Measurements from ENCODE around the gene GPI.

The GPI gene

DNA sequence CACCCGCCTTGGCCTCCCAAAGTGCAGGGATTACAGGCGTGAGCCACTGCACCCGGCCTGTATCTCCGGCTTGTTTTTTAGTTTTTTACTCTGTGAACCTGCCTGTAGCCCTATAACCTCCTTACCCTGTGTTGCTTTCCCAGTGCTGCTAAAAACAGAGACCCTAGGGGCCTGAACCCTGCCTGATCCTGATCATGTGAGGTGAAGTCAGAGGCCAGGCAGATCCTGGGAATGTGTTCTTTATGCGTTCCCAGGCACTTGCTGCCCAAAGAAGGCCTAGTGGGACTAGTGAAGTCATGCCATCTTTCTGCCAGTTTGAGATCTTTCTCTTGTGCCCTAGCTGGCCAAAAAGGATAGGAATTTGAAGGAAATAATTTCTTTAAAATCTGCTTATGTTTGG, 67.8 kb downstream of the GPI start:
- H3K27ac ChIP-seq (replicated peaks) = no peak overlapping the region
- TF ChIP-seq, protein P1, sequence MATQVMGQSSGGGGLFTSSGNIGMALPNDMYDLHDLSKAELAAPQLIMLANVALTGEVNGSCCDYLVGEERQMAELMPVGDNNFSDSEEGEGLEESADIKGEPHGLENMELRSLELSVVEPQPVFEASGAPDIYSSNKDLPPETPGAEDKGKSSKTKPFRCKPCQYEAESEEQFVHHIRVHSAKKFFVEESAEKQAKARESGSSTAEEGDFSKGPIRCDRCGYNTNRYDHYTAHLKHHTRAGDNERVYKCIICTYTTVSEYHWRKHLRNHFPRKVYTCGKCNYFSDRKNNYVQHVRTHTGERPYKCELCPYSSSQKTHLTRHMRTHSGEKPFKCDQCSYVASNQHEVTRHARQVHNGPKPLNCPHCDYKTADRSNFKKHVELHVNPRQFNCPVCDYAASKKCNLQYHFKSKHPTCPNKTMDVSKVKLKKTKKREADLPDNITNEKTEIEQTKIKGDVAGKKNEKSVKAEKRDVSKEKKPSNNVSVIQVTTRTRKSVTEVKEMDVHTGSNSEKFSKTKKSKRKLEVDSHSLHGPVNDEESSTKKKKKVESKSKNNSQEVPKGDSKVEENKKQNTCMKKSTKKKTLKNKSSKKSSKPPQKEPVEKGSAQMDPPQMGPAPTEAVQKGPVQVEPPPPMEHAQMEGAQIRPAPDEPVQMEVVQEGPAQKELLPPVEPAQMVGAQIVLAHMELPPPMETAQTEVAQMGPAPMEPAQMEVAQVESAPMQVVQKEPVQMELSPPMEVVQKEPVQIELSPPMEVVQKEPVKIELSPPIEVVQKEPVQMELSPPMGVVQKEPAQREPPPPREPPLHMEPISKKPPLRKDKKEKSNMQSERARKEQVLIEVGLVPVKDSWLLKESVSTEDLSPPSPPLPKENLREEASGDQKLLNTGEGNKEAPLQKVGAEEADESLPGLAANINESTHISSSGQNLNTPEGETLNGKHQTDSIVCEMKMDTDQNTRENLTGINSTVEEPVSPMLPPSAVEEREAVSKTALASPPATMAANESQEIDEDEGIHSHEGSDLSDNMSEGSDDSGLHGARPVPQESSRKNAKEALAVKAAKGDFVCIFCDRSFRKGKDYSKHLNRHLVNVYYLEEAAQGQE (IDR thresholded peaks at IDR 0.05; ENCODE audit: insufficient replicate concordance, low read depth) = no peak
- TF ChIP-seq SPI1 (IDR thresholded peaks at IDR 0.05; ENCODE audit: borderline replicate concordance, low read depth) (no peak), GABPA (IDR thresholded peaks at IDR 0.05; ENCODE audit: low read depth) (no peak), POLR2AphosphoS5 (IDR thresholded peaks at IDR 0.05; ENCODE audit: low read depth) (no peak)
- TF ChIP-seq, protein P2, sequence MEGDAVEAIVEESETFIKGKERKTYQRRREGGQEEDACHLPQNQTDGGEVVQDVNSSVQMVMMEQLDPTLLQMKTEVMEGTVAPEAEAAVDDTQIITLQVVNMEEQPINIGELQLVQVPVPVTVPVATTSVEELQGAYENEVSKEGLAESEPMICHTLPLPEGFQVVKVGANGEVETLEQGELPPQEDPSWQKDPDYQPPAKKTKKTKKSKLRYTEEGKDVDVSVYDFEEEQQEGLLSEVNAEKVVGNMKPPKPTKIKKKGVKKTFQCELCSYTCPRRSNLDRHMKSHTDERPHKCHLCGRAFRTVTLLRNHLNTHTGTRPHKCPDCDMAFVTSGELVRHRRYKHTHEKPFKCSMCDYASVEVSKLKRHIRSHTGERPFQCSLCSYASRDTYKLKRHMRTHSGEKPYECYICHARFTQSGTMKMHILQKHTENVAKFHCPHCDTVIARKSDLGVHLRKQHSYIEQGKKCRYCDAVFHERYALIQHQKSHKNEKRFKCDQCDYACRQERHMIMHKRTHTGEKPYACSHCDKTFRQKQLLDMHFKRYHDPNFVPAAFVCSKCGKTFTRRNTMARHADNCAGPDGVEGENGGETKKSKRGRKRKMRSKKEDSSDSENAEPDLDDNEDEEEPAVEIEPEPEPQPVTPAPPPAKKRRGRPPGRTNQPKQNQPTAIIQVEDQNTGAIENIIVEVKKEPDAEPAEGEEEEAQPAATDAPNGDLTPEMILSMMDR (IDR thresholded peaks at IDR 0.05; ENCODE audit: insufficient read depth, low read length) = no peak
- no peak for DNase-seq (ENCODE audit: low read depth in 1 of 2, low spot score in 1 of 2)
- no peaks in the 10 kb centered on the region for H3K27me3 ChIP-seq (ENCODE audit: insufficient read depth, poor library complexity, severe bottlenecking)
- H3K4me3 ChIP-seq (replicated peaks; ENCODE audit: insufficient read depth, low read length) = no peak overlapping the region

DNA sequence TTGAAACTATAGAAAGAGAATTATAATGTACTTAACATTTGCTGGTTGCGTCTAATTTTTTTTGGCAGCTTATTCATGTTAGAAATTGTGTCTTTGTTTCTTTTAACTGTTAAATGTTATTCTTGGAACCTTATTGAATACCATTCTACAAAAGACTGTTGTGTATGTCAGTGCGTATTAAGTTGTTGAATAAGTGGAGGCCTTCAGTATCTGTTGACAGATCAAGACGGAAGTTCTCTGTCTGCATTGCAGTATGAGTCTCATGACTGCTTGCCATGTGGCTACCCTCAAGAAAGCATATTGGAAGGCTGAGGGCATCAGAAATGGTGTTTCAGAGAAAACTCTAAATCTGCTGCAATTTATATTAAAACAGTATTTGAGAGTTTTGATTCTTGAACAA, 71.7 kb downstream of the GPI start:
- DNase-seq (ENCODE audit: low read depth in 1 of 2, low spot score in 1 of 2) = no peak
- TF ChIP-seq GABPA (IDR thresholded peaks at IDR 0.05; ENCODE audit: low read depth) (no peak), SPI1 (IDR thresholded peaks at IDR 0.05; ENCODE audit: borderline replicate concordance, low read depth) (no peak), POLR2AphosphoS5 (IDR thresholded peaks at IDR 0.05; ENCODE audit: low read depth) (no peak)
- TF ChIP-seq, protein P1 (IDR thresholded peaks at IDR 0.05; ENCODE audit: insufficient replicate concordance, low read depth) = no peak
- TF ChIP-seq, protein P2 (IDR thresholded peaks at IDR 0.05; ENCODE audit: insufficient read depth, low read length) = no peak
- H3K27ac ChIP-seq (replicated peaks) = no peak overlapping the region
- H3K4me3 ChIP-seq (replicated peaks; ENCODE audit: insufficient read depth, low read length) = no peak overlapping the region
- no peaks in the 10 kb centered on the region for H3K27me3 ChIP-seq (ENCODE audit: insufficient read depth, poor library complexity, severe bottlenecking)

DNA sequence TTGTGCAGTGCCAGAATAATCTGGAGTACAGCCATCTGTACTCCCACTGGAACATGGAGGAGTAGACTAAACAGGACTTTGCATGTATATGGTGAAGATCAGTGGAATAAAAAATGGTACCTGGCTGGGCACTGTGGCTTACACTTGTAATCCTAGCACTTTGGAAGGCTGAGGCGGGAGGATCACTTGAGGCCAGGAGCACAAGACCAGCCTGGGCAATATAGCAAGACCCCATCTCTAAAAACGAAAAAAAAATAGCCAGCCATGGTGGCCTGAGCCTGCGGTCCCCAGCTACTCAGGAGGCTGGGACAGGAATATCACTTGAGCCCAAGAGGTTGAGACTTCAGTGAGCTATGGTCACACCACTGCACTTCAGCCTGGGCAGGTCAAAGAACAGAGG, 83.2 kb downstream of the GPI start:
- Histone ChIP-seq H3K27ac (replicated peaks) (no peak overlapping the region), H3K4me3 (replicated peaks; ENCODE audit: insufficient read depth, low read length) (no peak overlapping the region), H3K27me3 (ENCODE audit: insufficient read depth, poor library complexity, severe bottlenecking) (no peaks in the 10 kb centered on the region)
- TF ChIP-seq GABPA (IDR thresholded peaks at IDR 0.05; ENCODE audit: low read depth) (no peak), POLR2AphosphoS5 (IDR thresholded peaks at IDR 0.05; ENCODE audit: low read depth) (no peak)
- DNase-seq (ENCODE audit: low read depth in 1 of 2, low spot score in 1 of 2) = no peak
